Pancreas (tissue), 10 donors: Measurements from ENCODE around the gene MIER2. TPM values are rescaled to one million over a fixed set of nuclear protein-coding genes. Genes with fewer than 3 reads are reported as not detected.
A peak's percentile ranks its signal among the peaks of the same experiment; 100 is the strongest.

ENCODE experiments used
- ATAC-seq, 4 donors: fragments of 200-7000 bp; cut with Tn5 transposase; one replicate each; pipeline versions ENCODE4 v1.8.0 to v1.9.1; 2020; ENCODE audit warnings: mild to moderate bottlenecking in 4 of 4, moderate library complexity in 4 of 4
- DNase-seq, 6 donors: peaks; one replicate each; pipeline ENCODE4 v3.0.0-alpha.2; 2020
- FAIRE-seq: peaks from 2 replicates; lab custom pipeline; 2012; peaks lifted over from hg19 to GRCh38; lab: Jason Lieb, UNC
- H3K27ac ChIP-seq, 4 donors: fragments of 200-600 bp; sonication (generic); 1 replicate in 3 of 4; 2 replicates in 1 of 4; pipeline versions ENCODE4 v1.5.0 to v1.8.0; 2020
- H3K27me3 ChIP-seq, 4 donors: fragments of 200-600 bp; one replicate each; pipeline ENCODE4 v1.8.0; 2021
- H3K36me3 ChIP-seq, 3 donors: fragments of 200-600 bp; sonication (generic) in 1 of 3; one replicate each; pipeline versions ENCODE4 v1.5.0 to v1.8.0; 2020 to 2021
- H3K4me1 ChIP-seq, 3 donors: fragments of 200-600 bp; one replicate each; pipeline ENCODE4 v1.8.0; 2021
- H3K4me3 ChIP-seq, 4 donors: fragments of 200-600 bp; sonication (generic) in 2 of 4; one replicate each; pipeline versions ENCODE4 v1.5.0 to v1.8.0; 2020 to 2021
- H3K9me3 ChIP-seq, 4 donors: fragments of 200-600 bp; one replicate each; pipeline ENCODE4 v1.8.0; 2021
- WGBS, 2 donors: extraction: QIAGEN DNeasy Blood & Tissue Kit; methylation state at CpG; one replicate each; pipeline ENCODE4 v1.1.7; 2013; 5-methylcytosine and 5-hydroxymethylcytosine counted together
- intact Hi-C, 3 donors: fragments of 100-400 bp; cut with DNase I; formaldehyde crosslinking; loops; one replicate each; pipeline versions ENCODE4 v1.11.1 to v1.14.2; 2022
- polyA plus RNA-seq, 2 donors: library from polyadenylated mRNA; stranded (reverse); fragments of 200-250 nt; gene quantifications; one replicate each; pipeline ENCODE4 v1.2.3, GENCODE V29; 2013
- total RNA-seq, 6 donors: library from RNA; stranded (reverse); fragmentation: NEBNext Ultra II Directional in 4 of 6; extraction: Animal tissue kit (Norgen Biotek cat#: 25700) in 4 of 6; gene quantifications; one replicate each; pipeline versions ENCODE4 v1.2.1 to v1.2.4, GENCODE V29; 2021 to 2023
- TF ChIP-seq, protein P1 (sequence below), 4 donors: fragments of 200-600 bp; sonication (generic) in 3 of 4; IDR thresholded peaks; one replicate each; pipeline versions ENCODE4 v1.5.0 to v1.8.0; 2021; ENCODE audit warnings: antibody characterized with exemption in 4 of 4
- donor health status: healthy with polysubstance abuse.
- donor health status: DM: no; HTN: no; CAD: no; lungs with moderate emphysema.
- donor health status: DM: no; HTN: no; CAD: no.
- donor health status: control.
- donor health status: control.
- donor health status: Bipolar disorder and iron deficiency.
- donor health status: DM: yes; HTN: yes; CAD: no.
- donor health status: DM: no; HTN: no; CAD: no.
- donor health status: DM: no; HTN: no; CAD: no.
- donor health status: DM: yes; HTN: yes; CAD: no.

Gene MIER2
- total and polyA plus RNA-seq, 8 donors: 6.9 to 20.1 (median 9.9) TPM

DNA sequence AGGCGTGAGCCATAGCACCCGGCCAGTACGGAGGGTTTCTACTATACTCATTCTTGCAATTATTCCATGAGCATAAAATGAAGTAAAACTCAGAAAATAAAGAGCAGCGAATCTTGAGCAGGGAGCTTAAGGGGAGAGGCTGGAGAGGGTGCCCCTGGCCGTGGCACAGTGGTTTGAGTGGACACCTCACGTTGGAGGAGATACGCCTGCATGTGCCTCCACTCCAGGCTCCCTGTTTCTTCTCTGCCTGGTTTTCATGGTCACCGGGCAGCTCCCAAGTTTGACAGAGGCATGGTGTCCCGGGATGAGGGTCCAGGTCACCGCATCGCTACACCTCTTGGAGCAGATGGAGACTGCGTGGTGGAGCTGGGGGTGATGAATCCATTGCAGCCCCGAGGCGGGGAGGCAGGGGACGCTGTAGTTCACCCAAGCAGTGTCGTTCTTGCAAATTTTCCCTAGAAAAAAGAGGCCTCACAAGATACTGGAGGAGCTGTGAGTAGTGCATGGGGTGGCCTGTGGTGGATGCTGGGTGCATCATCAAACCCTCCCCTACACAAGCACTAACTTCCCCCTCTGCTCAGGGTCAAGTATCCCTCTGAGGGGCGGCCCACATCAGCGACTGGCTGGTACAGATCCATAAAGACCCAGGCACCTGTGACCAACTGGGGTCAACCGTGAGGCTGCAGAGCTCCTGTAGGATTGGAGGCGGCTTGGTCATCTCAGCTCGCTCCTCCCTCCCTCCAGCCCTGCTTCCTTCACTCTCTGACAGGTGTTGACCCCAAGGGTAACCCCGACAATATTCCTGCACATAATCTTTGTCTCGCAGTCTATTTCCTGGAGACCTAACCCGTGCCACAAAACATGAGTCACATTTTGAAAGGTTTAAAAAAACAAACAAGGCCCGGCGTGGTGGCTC, 3.6 kb upstream of the MIER2 start:
- Histone ChIP-seq H3K36me3 (no peaks in the 10 kb centered on the region), H3K27me3 (no peaks in the 10 kb centered on the region), H3K4me1 (peaks cover 0 to 4% (median 3%) of the 10 kb centered on the region in 3 donors), H3K9me3 (no peaks in the 10 kb centered on the region), H3K4me3 (no peak overlapping the region), H3K27ac (no peak overlapping the region)
- DNase-seq (peak in 1 of 6 donors; percentile 6), ATAC-seq (no peak), FAIRE-seq (no peak)
- intact Hi-C loops: no loop called here
- TF ChIP-seq, protein P1, sequence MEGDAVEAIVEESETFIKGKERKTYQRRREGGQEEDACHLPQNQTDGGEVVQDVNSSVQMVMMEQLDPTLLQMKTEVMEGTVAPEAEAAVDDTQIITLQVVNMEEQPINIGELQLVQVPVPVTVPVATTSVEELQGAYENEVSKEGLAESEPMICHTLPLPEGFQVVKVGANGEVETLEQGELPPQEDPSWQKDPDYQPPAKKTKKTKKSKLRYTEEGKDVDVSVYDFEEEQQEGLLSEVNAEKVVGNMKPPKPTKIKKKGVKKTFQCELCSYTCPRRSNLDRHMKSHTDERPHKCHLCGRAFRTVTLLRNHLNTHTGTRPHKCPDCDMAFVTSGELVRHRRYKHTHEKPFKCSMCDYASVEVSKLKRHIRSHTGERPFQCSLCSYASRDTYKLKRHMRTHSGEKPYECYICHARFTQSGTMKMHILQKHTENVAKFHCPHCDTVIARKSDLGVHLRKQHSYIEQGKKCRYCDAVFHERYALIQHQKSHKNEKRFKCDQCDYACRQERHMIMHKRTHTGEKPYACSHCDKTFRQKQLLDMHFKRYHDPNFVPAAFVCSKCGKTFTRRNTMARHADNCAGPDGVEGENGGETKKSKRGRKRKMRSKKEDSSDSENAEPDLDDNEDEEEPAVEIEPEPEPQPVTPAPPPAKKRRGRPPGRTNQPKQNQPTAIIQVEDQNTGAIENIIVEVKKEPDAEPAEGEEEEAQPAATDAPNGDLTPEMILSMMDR (IDR thresholded peaks at IDR 0.05): no peak
- WGBS, 2 donors: 56 to 65% methylated on average over 26 of the region's 26 CpGs

DNA sequence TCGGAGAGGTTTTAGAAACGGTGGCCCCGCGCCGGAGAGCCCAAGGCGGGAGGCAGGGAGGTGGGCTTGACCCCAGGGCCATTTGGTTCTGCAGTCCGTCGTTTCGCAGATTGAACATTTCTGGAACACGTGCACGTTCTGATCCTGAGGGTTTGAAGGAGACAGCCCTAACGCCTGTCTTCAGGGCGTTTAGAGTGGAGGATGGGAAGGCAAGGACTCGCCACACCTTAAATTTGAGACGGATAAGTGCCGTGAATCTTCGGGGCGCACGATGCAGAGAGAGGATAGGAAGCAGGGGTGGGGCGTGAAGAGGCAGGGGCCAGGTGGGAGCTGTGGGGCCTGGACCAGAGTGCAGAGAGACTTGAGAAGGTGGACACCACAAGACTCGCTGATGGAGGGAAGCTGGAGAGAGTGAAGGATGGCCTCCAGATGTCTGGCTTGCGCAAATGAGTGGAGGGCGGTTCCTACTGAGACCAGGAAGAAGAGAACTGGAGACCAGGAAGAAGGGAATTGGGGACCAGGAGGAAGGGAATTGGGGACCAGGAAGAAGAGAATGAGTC, 804 bp upstream of the MIER2 start:
- Histone ChIP-seq H3K4me1 (peaks cover 7 to 18% (median 7%) of the 10 kb centered on the region in 3 donors), H3K36me3 (no peaks in the 10 kb centered on the region), H3K4me3 (peak overlapping the region in 1 of 4 donors; percentile 70), H3K27me3 (no peaks in the 10 kb centered on the region), H3K27ac (no peak overlapping the region), H3K9me3 (no peaks in the 10 kb centered on the region)
- DNase-seq (no peak), ATAC-seq (no peak), FAIRE-seq (no peak)
- 59 to 61% methylated on average over 23 of the region's 23 CpGs for WGBS, 2 donors
- intact Hi-C loops: no loop called here
- TF ChIP-seq, protein P1 (IDR thresholded peaks at IDR 0.05): no peak

DNA sequence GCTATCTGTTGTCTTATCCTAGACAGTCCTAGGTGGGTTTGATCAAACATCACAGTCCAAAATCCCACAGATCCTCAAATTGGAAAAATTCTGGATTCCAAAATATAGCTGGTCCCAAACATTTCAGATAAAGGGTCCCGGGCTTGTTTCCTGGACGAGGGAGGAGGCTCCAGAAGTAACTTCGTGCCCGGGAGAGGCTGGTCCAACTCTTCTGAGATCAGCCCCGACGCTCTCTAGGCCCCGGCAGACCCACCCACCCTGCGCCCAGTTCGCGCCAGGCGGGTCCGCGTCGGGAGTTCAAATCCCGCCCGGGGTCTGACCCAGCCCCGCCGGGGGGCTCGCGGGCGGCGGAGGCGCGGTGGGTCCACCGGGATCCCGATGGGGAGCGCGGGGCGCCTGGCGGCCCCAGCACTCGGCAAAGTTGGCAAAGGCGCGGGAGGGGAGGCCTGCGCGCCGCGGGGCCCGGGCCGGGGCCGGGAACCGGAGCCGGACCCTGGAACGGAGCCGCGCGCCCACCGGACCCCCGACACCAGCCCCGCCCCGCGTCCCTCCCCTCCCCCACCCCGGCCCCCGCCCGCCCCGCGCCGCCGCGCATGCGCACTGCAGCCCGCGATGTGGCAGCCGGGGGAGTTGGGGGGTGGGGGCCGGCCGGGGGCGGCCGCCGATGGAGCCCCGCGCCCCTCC, 513 bp downstream of the MIER2 start:
- Histone ChIP-seq H3K36me3 (no peaks in the 10 kb centered on the region), H3K27me3 (no peaks in the 10 kb centered on the region), H3K4me3 (peak overlapping the region; percentile 57 to 76 (median 70)), H3K27ac (peak overlapping the region in 1 of 4 donors; percentile 53), H3K9me3 (no peaks in the 10 kb centered on the region), H3K4me1 (peaks cover 7 to 18% (median 7%) of the 10 kb centered on the region in 3 donors)
- intact Hi-C loops: no loop called here
- TF ChIP-seq, protein P1 (IDR thresholded peaks at IDR 0.05): no peak
- ATAC-seq: peak in 2 of 4 donors; percentile 8 to 38
- FAIRE-seq: no peak
- 1% methylated on average over 24 to 70 of the region's 70 CpGs for WGBS, 2 donors
- peak in 2 of 6 donors; percentile 21 to 72 for DNase-seq

DNA sequence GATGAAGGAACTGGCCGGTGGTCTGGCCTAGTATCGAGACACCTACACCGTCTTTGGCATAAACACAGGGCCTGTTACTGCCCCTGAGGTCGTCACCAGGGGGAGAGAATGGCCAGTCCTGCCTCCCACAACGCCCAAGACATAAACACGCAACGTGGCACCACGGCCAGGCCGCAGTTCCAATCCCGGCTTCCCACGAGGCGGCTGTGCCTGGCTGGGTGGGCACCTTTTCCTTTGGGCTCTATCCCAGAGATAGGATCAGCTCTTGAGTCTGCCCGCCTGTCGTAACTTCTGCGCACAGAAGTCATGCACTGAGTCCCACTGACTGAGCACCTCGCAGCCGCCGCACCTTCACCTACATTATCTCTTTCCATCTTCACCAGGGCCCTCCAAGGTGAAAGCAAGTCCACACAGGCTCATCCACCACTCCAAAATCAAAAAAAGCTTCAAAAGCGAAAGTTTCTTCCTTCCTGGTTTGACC, 1.1 kb downstream of the MIER2 start:
- DNase-seq (no peak), ATAC-seq (no peak), FAIRE-seq (no peak)
- Histone ChIP-seq H3K27ac (peak overlapping the region in 1 of 4 donors; percentile 53), H3K9me3 (no peaks in the 10 kb centered on the region), H3K36me3 (no peaks in the 10 kb centered on the region), H3K4me1 (peaks cover 7 to 18% (median 7%) of the 10 kb centered on the region in 3 donors), H3K27me3 (no peaks in the 10 kb centered on the region), H3K4me3 (peak overlapping the region; percentile 57 to 76 (median 70))
- TF ChIP-seq, protein P1 (IDR thresholded peaks at IDR 0.05): no peak
- intact Hi-C loops: no loop called here
- WGBS, 2 donors: 70 to 71% methylated on average over 19 of the region's 19 CpGs
